HG03571 (cell line): ENCODE results near the gene MAN1B1.

Experiments used
- ATAC-seq: cut with Tn5 transposase; IDR thresholded peaks from one replicate; pipeline ENCODE4 v1.9.1; 2021; ENCODE audit not compliant: unreplicated experiment

MAN1B1 gene

GRCh38 chr9:137141976-137142936 is 55.5 kb downstream of the MAN1B1 start:
- ATAC-seq = no peak

- ATAC-seq = no peak
These were observed 56.7 kb downstream of the MAN1B1 start for GRCh38 chr9:137143459-137143858.

GRCh38 chr9:137145731-137146526 is 59.1 kb downstream of the MAN1B1 start:
- ATAC-seq = no peak

GRCh38 chr9:137146527-137146918 is 59.7 kb downstream of the MAN1B1 start:
- no peak for ATAC-seq

GRCh38 chr9:137147091-137147792 is 60.5 kb downstream of the MAN1B1 start:
- ATAC-seq = no peak

DNA sequence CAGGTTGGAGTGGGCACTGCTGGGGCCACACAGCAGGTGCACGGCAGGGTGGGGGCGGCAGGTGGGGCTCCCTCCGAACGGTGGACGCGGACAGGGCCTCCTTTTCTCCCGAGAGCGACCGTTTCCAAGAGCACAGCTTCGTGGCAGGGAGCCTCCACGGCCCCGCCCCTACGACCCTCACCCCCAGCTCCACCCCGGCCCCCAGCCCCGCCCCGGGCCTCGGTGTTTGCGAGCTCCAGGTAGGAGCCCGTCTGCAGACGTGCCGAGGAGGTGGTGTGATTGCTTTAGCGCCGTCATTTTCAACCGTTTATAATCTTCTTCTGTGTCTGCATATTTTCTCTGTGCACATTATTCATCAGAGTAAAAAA is 61.0 kb downstream of the MAN1B1 start:
- ATAC-seq = no peak

- no peak for ATAC-seq
These were observed 61.5 kb downstream of the MAN1B1 start for GRCh38 chr9:137148242-137148641.

GRCh38 chr9:137148661-137149060 is 61.9 kb downstream of the MAN1B1 start:
- ATAC-seq = no peak

DNA sequence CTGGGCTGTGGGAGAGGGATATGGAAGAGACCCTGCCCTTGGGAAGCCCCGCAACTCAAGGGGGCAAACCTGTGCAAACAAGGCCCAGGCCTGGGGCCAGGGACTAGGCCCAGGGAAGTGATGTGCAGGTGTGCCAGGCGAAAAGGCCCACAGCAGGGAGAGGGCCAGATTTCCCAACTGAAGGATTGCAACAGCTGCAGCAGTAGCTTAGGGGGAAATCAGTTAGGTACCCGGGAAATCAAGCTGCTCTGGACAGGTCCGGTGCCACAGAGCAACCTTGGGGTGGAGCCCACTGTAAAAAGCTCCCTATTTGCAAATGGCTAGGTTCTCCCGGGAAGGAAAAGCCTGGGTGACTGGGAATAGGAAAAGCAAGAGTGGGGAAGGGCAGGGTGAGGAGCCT is 62.6 kb downstream of the MAN1B1 start:
- ATAC-seq = no peak

- peak; percentile 18 for ATAC-seq
These were observed 63.3 kb downstream of the MAN1B1 start for GRCh38 chr9:137149942-137150616.

- ATAC-seq = peak; percentile 39
These were observed 64.1 kb downstream of the MAN1B1 start for GRCh38 chr9:137150617-137151457.

GRCh38 chr9:137152844-137153405 is 66.1 kb downstream of the MAN1B1 start:
- no peak for ATAC-seq

- no peak for ATAC-seq
These were observed 70.0 kb downstream of the MAN1B1 start for GRCh38 chr9:137156567-137157375.

DNA sequence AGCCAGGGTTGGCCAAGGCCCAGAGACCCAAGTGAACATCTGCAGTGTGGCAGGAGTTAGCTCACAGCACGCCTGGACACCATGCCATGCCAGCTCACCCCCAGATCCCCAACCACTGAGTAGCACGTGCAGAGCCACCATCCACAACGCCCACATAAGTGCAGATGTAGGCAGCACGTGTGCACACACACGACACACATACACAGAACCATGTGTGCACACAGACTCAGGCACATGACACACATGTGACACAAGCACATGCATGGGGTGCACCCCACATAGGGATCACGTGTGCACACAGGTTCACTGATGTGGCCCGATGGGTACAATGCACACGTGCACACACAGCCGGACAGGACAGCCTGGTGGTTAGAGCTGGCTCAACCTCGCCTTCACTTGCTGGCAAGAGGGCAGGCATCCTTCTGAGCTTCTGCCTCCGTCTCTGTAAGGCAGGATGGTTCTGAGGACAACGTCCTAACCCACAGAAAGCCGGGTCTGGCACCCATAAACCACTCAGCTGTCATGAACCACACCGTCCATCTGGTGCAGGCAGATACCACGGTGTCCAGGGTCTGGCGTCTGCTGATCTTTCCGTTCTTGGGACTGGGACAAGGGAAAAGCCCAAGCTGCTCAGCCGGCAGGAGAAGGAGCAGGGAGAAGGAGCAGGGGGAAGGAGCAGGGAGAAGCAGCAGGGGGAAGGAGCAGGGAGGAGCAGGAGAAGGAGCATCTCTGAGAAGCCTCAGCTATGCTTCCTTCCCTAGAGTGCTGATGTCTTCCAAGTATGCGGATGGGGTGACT is 71.0 kb downstream of the MAN1B1 start:
- no peak for ATAC-seq

DNA sequence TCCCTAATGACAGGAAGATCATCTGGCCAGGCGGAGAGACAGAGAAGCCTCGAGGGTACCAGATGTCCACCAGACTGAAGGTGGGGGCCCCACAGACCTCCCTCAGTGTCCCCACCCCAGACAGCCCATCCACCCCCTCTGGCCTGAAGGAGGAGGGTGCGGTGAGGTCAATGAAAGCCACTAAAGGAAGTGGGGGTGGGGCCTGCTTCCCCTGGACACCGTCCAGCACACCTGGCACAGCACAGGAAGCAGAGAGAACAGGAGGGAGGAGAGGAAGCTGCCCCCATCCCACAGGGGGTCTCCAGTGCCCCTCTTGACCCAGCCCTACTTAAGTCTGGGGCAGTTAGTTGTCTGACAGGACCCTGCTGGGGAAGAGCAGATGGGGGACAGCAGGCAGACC is 71.8 kb downstream of the MAN1B1 start:
- no peak for ATAC-seq
